Upper lobe of left lung (tissue), 4 donors: ENCODE measurements around the gene IDS.

Experiments
- CTCF ChIP-seq, 6 experiments: fragments of 450-650 bp in 4 of 6; fragments of 200-600 bp in 2 of 6; sonication (generic) in 2 of 6; IDR thresholded peaks; one replicate each; pipeline ENCODE4 v1.5.1; 2016 to 2019; ENCODE audit warnings: antibody characterized with exemption in 6 of 6
- POLR2A ChIP-seq, 4 donors: fragments of 450-650 bp; IDR thresholded peaks; one replicate each; pipeline ENCODE4 v1.5.1; 2016 to 2017; ENCODE audit warnings: antibody characterized with exemption in 4 of 4, mild to moderate bottlenecking in 2 of 4

- TF ChIP-seq POLR2A (IDR thresholded peaks at IDR 0.05) (no peak), CTCF (IDR thresholded peaks at IDR 0.05) (no peak)
Observed at GRCh38 chrX:149521438-149521837, 16.3 kb upstream of the IDS start.
